GM18520 (cell line): Measurements from ENCODE around the gene DNAH2.
"Not testable (repeated sequence)": the region's sequence is repeated elsewhere in the genome, so short reads cannot be mapped to it uniquely, and the experiment has no call there.

ENCODE experiments used
- ATAC-seq: cut with Tn5 transposase; IDR thresholded peaks from one replicate; pipeline ENCODE4 v1.9.1; 2021; ENCODE audit not compliant: unreplicated experiment

Gene DNAH2

DNA sequence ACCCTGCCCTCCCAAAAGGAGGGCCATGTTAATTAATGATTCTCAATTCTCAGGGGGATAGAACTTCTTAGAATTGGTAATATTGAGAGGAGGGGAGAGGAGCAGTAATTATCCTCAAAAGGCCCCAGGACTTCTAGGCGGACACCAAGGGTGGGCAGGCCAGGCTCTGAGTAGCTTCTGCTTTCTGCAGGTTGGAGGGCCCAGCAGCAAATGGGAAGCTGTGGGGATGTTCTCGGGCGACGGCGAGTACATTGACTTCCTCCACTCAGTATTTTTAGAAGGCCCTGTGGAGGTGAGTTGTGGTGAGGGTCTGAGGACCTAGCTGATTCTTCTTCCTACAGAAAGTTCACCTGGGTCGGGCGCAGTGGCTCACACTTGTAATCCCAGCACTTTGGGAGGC is 57.5 kb downstream of the DNAH2 start:
- no peak for ATAC-seq

DNA sequence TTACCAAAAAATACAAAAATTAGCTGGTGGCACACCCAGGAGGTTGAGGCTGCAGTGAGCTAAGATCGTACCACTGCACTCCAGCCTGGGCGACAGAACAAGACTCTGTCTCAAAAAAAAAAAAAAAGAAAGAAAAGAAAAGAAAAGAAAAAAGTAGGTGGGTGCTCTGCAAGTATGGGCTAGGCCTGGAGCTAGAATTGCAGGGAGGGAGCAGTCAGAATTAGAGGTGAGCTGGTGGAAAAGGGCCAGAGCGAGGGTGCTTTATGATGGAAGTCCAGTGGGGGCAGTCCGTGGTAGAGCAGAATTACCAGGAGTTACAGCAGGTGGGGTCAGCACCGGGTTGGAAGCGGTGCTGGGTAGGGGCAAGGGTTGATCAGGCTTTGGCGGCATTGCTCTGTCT is 59.5 kb downstream of the DNAH2 start:
- no peak for ATAC-seq

DNA sequence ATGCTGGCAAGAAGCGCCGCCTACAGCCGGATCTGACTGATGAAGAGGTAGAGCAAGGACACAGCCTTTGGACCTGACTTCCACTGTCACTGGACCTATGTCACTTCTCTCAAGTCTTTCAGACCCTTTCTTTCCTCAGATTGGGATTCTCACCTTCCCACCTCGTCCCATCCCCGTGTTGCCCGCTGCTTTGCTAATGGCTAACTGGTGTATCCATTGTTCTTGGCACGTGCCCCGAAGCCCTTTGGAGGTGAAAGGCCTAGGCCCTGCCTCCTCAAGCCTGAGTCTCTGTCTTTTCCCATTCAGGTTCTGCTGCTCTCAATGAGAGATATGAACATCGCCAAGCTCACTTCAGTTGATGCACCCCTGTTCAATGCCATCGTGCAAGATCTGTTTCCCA is 63.2 kb downstream of the DNAH2 start:
- ATAC-seq = no peak

DNA sequence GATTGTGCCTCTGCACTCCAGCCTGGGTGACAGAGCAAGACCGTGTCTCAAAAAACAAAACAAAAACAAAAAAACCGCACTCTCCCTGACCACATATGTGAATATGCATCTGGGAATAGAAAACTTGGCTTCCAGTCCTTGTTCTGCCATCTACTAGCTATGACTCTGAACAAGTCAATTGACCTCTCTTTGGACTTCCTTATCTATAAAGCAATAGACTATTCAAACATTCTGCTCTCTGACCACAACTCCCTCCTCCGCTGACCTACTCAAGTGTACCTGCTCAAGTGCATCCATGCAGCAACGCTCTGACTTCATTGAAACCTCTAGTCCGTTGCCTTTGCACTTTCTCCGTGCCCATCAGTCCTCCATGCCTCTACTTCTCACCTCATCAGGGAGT is 63.9 kb downstream of the DNAH2 start:
- ATAC-seq = no peak

DNA sequence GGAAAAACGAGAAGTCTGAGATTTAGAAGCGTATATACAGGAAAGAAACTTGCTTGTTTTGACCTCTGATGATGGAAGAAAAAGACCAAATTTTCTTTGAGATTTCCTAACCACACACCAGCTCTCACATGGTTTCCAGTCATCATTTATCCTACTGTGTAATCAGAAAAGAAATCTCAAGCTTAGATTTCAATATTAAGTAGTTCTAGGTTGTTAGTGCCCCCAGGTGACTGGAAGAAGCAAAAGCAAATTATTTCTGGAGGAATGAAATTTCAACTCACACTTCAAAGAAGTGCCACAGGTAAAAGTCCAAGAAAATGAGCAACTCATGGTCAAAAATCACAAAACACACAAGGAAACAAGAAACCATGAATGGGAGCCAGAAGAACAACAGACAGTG is 64.7 kb downstream of the DNAH2 start:
- ATAC-seq = no peak

DNA sequence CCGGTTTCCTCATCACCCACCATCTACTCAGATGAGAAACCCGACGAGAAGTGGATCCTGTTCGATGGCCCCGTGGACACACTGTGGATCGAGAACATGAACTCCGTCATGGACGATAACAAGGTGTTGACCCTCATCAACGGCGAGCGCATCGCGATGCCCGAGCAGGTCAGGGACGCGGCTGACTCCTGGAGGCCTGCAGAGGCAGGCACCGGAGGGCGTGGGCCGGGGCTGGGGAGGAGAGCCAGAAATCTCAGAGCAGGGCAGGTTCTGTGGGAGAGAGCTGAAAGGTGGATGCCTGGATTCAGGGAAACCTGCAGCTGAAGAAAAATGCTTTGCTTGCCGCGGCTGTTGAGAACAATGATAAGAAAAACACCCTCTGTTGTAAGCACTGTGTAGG is 69.3 kb downstream of the DNAH2 start:
- ATAC-seq = no peak

DNA sequence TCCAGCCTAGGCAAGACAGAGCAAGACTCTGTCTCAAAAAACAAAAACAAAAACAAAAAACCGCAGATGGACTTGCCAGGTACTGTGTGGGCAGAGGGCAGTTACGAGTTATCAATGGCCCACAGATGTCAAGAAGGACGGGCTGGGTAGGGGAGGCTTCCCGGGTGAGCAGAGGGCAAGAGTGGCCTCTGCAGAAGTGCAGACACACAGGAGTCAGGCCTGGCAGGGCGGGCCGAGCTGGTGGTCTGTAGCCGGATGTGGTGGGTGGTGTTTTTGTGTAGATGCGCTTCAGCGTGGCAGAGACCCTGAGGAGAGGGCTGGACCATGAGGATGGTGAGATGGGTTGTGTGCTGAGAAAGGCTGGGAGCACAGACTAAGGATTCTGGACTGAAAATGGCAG is 71.6 kb downstream of the DNAH2 start:
- ATAC-seq = no peak

DNA sequence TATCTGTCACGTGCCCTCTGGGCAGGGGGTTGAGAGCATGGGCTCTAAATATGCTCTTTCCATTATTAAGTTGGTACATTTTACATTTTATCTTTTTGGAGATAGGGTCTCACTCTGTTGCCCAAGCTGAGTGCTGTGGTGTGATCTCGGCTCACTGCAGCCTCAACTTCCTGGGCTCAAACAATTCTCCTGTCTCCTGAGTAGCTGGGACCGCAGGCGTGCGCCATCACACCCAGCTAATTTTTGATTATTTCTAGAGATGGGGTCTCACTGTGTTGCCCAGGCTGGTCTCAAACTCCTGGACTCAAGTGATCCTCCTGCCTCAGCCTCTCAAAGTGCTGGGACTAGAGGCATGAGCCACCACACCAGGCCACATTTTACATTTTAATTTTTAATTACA is 72.6 kb downstream of the DNAH2 start:
- ATAC-seq = no peak

DNA sequence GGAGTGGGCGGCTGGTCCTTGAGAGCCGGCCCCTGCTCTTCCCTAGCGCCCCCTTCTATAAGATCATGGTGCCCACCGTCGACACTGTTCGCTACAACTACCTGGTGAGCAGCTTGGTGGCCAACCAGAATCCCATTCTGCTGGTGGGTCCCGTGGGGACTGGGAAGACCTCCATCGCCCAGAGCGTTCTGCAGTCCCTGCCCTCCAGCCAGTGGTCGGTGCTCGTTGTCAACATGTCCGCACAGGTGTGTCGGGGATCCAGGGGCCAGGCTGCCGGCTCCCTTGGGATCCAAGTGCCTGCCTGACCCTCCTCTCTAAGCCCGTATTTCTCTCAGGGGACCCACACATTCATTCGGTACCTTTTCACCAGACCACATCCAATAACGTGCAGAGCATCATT is 75.1 kb downstream of the DNAH2 start:
- no peak for ATAC-seq

DNA sequence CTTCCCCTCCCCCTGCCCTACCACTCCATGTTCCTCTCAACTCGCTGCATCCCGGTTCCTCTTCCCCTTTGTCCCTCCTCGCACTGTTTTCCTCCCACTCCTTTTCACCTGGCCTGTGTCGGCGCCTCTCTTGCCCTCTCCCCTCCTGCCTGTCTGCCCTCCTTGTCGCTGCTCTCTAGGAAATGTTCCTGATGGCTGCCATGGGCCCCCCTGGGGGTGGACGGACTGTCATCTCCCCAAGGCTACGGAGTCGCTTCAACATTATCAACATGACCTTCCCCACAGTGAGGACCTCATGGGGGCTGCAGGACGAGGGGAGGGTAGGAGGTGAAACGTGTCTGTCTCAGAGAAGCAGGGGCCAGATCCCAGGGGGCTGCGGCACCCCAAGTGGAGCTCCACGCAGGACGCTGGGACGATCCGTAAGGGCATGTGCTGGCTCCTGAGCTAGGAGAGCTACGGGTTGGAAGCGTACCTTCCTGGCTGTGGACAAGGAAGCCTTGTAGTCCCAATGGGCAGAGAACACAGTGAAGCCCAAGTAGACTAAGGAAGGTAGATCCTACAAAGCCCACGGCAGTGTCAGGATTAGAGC is 76.6 kb downstream of the DNAH2 start:
- no peak for ATAC-seq

DNA sequence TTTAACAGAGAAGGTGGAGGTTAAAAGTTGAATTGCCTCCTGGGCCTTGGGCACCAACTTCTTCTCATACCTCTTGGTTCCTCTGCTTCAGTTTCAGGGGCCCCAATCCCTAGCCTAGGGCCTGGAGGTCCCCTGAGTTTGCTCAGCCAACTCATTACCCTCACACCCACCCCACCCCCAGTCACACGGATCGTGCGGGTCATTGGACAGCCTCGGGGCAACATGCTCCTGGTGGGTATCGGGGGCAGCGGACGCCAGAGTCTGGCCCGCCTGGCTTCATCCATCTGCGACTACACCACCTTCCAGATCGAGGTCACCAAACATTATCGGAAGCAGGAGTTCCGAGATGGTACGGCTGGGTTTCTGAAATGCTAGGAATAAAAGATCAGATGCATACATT is 80.4 kb downstream of the DNAH2 start:
- no peak for ATAC-seq

DNA sequence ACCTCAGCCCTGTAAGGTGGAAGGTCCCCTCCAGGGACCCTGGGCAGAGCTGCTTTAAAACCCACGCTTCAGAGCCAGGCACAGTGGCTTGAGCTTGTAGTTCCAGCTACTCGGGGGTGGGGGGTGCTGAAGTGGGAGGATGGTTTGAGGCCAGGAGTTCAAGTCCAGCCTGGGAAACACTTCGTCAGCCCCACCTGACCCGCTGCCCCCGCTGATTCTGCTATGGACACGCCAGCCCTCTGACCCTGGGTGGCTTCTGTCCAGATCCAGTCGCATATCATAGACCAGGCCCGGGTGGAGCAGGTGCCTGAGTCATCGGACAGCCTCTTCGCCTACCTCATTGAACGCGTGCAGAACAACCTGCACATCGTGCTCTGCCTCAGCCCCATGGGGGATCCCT is 81.3 kb downstream of the DNAH2 start:
- no peak for ATAC-seq

DNA sequence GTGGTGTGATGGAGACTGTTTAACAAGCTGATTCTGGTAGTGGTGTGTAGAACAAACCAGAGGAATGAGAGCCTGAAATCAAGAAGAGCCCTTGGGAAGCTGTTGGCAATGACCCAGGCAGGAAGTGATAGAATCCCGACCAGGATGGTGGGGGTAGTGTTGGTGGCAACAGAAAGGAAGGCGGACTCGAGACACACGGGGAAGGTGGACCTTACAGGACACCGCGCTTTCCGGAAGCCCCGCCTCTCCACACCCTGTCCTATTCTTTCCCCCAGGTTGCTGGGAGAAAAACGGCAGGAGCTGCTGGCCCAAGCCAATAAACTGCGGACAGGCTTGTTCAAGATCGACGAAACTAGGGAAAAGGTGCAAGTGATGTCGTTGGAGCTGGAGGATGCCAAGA is 86.4 kb downstream of the DNAH2 start:
- ATAC-seq = no peak

DNA sequence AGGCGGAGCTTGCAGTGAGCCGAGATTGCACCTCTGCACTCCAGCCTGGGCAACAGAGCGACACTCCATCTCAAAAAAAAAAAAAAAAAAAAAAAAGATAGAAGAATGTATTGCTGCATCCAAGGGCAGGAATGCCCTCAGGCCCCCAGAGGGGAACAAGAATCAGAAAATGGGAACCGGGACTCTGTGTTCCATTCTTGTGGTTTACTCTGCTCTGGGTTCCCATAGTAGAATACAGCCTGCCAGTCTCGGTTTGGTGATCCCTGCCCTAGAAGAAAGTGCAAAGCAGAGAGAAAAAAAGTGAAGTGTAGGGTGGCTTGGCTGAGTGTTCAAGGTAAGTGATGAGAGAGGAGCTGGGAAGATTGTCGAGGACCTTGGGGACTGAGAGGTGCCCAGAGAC is 89.0 kb downstream of the DNAH2 start:
- ATAC-seq = no peak

DNA sequence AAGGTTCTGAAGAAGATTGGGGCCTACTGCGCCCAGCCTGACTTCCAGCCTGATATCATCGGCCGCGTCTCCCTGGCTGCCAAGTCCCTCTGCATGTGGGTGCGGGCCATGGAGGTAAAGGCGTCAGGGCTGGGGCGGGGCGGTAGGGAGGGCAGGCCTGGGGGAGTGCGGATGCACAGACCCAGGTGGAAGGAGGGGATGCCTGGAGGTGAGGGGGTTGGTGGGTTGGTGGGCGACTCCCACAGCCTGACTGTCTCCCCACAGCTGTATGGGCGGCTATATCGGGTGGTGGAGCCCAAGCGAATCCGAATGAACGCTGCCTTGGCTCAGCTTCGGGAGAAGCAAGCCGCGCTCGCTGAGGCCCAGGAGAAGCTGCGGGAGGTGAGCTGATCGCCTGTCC is 89.7 kb downstream of the DNAH2 start:
- ATAC-seq = no peak

DNA sequence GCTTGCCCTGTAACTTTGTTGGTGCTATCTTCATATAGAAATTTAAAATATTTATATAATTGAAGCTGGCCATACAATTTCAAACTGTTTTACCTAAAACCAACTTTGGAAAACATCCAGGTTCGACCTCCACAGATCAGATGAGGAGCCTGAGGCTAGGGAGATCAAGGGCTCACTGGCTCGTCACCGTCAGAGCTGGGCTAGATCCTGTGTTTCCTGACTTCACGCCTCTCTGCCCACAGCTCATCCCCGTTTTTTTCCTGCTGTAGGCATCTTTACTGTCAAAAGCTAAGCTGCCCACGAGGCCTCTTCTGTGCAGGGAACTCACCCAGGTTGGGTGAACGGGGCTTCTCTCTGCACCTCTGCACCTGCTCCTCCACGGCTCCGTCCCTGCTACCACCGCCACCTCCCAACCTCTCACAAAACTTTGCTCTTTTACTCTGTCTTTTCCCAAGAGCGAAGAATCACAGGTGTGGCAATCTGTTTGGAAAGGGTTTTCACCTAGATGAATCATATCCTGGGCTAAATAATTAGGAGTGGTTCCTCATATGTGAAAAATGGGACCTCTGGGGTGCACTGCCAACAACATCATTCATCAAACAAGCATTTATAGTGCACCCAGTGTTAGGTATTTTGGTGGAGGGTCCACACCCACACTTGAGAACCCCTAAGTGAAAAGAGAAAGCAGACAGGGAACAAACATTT is 91.7 kb downstream of the DNAH2 start:
- ATAC-seq = no peak

DNA sequence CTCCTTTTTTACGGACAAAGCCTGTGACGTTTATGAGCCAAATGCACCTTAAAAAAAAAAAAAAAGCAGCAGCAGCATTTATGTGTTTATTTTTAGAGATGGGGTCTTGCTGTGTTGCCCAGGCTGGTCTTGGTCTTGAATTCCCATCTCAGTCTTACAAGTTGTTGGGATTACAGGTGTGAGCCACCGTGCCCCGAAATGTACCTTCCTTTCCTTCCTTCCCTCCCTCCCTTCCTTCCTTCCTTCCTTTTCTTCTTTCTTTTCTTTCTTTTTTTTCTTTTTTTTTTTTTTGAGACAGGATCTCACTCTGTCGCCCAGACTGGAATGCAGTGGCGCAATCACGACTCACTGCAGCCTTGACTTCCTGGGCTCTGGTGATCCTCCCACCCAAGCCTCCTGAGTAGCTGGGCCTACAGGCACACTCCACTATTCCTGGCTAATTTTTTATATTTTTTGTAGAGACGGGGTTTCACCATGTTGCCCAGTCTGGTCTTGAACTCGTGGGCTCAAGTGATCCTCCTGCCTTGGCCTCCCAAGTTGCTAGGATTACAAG is 92.3 kb downstream of the DNAH2 start:
- not testable (repeated sequence) for ATAC-seq

DNA sequence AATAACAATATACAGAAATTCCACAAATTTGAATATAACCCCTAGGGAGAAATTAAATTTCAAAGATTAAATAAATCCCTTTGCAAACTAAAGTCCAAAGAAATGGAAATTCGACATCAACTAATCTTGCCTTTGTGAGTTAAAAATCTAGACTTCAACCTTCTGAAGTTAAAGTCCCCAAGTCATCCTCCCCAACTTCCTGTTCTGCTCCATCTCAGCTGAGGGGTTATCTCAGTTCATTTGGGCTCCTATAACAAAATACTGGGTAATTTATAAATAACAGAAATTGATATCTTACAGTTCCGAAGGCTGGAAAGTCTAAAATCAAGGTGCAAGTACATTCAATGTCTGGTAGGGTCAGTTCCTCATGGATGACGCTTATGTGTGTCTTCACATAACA is 93.7 kb downstream of the DNAH2 start:
- no peak for ATAC-seq

DNA sequence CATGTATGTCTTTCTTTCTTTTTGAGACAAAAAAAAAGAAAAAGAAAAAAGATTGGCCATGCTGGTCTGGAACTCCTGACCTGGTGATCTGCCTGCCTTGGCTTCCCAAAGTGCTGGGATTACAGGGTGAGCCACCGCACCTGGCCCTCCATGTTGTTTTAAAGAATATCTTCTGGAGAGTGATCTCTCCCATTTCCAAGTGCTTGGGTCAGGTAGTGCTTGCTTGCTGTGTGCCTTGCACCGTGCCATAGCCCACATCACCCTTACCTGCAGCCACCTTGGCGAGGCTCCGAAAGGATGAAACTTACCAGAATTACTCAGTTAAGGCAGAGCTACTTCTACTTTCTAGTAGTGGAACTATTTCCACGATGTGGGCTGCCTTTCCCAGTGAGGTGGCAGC is 97.4 kb downstream of the DNAH2 start:
- ATAC-seq = no peak

DNA sequence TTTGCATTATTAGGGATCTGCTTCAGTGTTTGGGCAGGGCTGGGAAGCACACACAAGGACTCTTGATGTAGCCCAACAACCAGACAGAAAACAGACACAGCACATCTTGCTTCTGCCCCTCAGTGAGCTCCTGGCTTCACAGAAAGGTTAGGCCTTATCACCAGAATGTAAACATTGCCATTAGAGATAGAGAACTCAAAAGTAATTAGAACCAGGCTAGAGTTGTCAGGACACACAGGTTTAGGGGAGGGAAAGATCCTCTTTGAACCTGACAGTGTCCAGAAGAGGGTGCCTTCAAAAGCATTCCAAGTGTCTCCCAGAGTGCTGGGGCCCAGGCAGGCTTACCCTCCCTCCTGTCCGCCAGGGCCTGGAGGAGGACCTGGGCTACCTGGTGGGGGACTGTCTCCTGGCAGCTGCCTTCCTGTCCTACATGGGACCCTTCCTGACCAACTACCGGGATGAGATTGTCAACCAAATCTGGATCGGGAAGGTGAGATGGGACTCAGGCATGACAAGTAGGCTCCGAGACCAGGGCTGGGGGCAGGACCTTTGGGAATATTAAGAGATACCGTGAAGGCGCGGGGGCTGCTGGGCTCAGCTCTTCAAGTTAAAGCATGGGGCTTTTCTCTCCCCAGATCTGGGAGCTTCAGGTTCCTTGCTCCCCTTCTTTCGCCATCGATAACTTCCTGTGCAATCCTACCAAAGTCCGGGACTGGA is 99.5 kb downstream of the DNAH2 start:
- no peak for ATAC-seq

DNA sequence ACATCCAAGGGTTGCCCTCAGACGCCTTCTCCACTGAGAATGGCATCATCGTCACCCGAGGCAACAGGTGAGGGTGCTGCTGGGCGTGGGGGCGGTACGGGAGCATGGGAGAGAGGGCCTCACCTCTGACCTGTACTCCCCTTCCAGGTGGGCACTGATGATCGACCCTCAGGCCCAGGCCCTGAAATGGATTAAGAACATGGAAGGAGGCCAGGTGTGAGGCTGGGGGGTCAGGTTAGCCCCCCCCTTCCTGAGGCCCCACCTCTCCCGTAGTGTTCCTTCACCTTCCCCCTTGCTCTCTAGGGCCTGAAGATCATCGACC is 100.1 kb downstream of the DNAH2 start:
- ATAC-seq = no peak

DNA sequence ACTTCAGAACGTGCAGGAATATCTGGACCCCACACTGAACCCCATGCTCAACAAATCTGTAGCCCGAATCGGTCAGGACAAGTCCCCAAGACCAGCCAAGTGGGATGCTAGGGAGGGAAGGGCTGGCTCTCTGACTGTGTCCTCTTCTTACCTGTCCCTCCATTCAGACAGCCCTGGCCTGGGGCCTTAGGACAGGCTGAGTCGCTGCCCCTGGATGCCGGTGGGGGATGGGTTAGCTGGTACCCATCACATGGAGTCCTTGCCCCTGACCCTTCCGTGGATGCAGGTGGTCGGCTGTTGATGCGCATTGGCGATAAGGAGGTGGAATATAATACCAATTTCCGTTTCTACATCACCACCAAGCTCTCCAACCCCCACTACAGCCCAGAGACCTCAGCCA is 100.5 kb downstream of the DNAH2 start:
- no peak for ATAC-seq
